ENCODE measurements around the gene SLC35G1. TPM values are rescaled to one million over a fixed set of nuclear protein-coding genes. Genes with fewer than 3 reads are reported as not detected.

Gene SLC35G1
- total and polyA plus RNA-seq, 2 of the 8 experiments (the other 6 are each of a cell fraction or from before 2014, with no cell fraction given) = 6.2 to 6.4 TPM

DNA sequence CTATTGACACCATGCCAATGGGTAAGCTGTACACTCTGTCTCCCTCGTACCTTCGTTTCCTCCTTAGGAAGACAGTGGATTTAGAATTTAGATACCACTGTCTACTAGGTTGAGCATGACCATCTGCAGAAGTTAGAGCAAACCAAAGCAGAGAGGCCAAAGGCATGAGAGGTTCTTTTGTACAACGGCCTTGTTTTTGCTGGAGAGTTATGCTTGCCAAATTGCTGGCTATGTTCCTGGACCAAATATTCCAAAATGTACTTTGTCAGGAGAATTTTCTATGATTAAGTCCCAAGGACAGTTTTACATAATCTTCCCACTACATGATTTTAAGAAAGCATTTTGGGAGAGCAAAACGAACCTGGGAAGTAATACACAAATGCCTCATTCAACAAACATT lies 52.0 kb downstream of the SLC35G1 start (continued):
- TF ChIP-seq JUN (IDR thresholded peaks at IDR 0.05; ENCODE audit: low read depth, low read length) (no peak), SAP30 (IDR thresholded peaks at IDR 0.05; ENCODE audit: insufficient read depth, insufficient replicate concordance, low read length) (no peak), SUZ12 (IDR thresholded peaks at IDR 0.05; ENCODE audit: low read length) (no peak)

Measured in H1 (cell line).